Measurements from ENCODE around the gene TTLL9.

The TTLL9 gene

GRCh38 chr20:31843881-31844280, 26.6 kb upstream of the TTLL9 start:
- H3K4me3 ChIP-seq (ENCODE audit: low read depth, low read length): no peak overlapping the region
- TF ChIP-seq CTCF (IDR thresholded peaks at IDR 0.05; ENCODE audit: low read depth, low read length): no peak

- H3K4me3 ChIP-seq (ENCODE audit: low read depth, low read length): no peak overlapping the region
Observed at GRCh38 chr20:31844737-31845299, 25.6 kb upstream of the TTLL9 start.

GRCh38 chr20:31845300-31845863, 25.1 kb upstream of the TTLL9 start, which contains the start of gene FOXS1:
FOXS1 (minus strand) TSS chr20:31845604; CDS start chr20:31845542, 62 bp downstream.
- TF ChIP-seq CTCF (IDR thresholded peaks at IDR 0.05; ENCODE audit: low read depth, low read length): no peak
- H3K4me3 ChIP-seq (ENCODE audit: low read depth, low read length): no peak within 1 kb of the TSS

More at GRCh38 chr20:31844737-31845299, 25.6 kb upstream of the TTLL9 start:
- no peak for TF ChIP-seq CTCF (IDR thresholded peaks at IDR 0.05; ENCODE audit: low read depth, low read length)

GRCh38 chr20:31846793-31847138, 23.7 kb upstream of the TTLL9 start:
- no peak overlapping the region for H3K4me3 ChIP-seq (ENCODE audit: low read depth, low read length)
- TF ChIP-seq CTCF (IDR thresholded peaks at IDR 0.05; ENCODE audit: low read depth, low read length): no peak

GRCh38 chr20:31848088-31848999, 22.1 kb upstream of the TTLL9 start:
- no peak for TF ChIP-seq CTCF (IDR thresholded peaks at IDR 0.05; ENCODE audit: low read depth, low read length)
- no peak overlapping the region for H3K4me3 ChIP-seq (ENCODE audit: low read depth, low read length)

GRCh38 chr20:31849306-31849930, 21.0 kb upstream of the TTLL9 start:
- no peak for TF ChIP-seq CTCF (IDR thresholded peaks at IDR 0.05; ENCODE audit: low read depth, low read length)
- no peak overlapping the region for H3K4me3 ChIP-seq (ENCODE audit: low read depth, low read length)

Data from WI38 (cell line).